Measurements from ENCODE around the gene FCHO2. TPM values are rescaled to one million over a fixed set of nuclear protein-coding genes. Genes with fewer than 3 reads are reported as not detected.

FCHO2 gene
- total RNA-seq, 1 donor, result 31.5 TPM

DNA sequence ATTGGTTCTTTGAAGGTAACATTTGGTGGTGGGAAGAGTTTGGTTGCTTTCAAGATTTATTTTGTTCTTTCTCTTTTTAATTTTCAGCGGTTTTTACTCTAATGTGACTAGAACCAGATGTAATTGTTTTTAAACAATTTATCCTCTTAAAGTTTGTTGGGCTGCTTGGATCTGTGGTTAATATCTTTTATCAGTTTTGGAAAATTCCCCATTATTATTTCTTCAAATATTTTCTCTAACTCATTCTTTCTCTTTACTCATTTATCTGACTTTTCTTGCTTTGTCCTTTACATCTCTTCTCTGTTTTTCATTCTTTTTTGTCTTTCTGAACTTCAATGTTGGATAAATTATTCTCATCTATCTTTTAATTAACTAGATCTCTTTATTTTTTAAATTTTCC is 29.9 kb downstream of the FCHO2 start:
- peaks cover 25% of the 10 kb centered on the region for H3K79me2 ChIP-seq (ENCODE audit: insufficient read depth, low read length)
- H4K20me1 ChIP-seq (ENCODE audit: insufficient read depth, low read length), result peaks cover 3% of the 10 kb centered on the region

DNA sequence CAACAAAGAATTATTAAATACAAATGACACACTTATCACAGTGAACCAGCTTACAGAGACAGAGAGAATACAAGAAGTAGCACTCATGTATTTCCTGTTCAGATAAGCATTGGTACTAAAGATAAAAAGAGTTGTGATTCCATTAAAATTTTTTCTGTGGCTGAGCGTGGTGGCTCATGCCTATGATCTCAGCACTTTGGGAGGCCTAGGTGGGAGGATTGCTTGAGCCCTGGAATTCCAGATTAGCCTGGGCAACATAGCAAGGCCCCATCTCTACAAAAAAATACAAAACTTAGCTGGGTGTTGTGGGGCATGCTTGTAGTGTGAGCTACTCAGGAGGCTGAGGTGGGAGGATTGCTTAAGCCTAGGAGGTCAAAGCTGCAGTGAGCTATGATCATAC is 32.9 kb downstream of the FCHO2 start:
- Histone ChIP-seq H3K27ac (ENCODE audit: low read depth, low read length) (no peak overlapping the region), H2AFZ (ENCODE audit: low read length) (no peak overlapping the region), H3K4me1 (ENCODE audit: insufficient read depth, low read length) (no peaks in the 10 kb centered on the region), H3K36me3 (ENCODE audit: insufficient read depth, low read length) (no peaks in the 10 kb centered on the region), H3K27me3 (ENCODE audit: insufficient read depth, low read length) (no peaks in the 10 kb centered on the region), H3K9me3 (ENCODE audit: low read depth, low read length) (no peaks in the 10 kb centered on the region), H3K4me3 (ENCODE audit: insufficient read depth, low read length) (no peak overlapping the region), H4K20me1 (ENCODE audit: insufficient read depth, low read length) (no peaks in the 10 kb centered on the region), H3K4me2 (ENCODE audit: insufficient read depth, low read length) (no peak overlapping the region), H3K79me2 (ENCODE audit: insufficient read depth, low read length) (peaks cover 11% of the 10 kb centered on the region)
- TF ChIP-seq, protein P1, sequence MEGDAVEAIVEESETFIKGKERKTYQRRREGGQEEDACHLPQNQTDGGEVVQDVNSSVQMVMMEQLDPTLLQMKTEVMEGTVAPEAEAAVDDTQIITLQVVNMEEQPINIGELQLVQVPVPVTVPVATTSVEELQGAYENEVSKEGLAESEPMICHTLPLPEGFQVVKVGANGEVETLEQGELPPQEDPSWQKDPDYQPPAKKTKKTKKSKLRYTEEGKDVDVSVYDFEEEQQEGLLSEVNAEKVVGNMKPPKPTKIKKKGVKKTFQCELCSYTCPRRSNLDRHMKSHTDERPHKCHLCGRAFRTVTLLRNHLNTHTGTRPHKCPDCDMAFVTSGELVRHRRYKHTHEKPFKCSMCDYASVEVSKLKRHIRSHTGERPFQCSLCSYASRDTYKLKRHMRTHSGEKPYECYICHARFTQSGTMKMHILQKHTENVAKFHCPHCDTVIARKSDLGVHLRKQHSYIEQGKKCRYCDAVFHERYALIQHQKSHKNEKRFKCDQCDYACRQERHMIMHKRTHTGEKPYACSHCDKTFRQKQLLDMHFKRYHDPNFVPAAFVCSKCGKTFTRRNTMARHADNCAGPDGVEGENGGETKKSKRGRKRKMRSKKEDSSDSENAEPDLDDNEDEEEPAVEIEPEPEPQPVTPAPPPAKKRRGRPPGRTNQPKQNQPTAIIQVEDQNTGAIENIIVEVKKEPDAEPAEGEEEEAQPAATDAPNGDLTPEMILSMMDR (IDR thresholded peaks at IDR 0.05; ENCODE audit: extremely low read depth, low read depth, low read length), result no peak
- no peak for DNase-seq (ENCODE audit: insufficient read length, low spot score, missing footprints)

More for the DNA sequence above, 29.9 kb downstream of the FCHO2 start:
- Histone ChIP-seq H3K4me1 (ENCODE audit: insufficient read depth, low read length) (no peaks in the 10 kb centered on the region), H3K4me3 (ENCODE audit: insufficient read depth, low read length) (no peak overlapping the region), H3K27ac (ENCODE audit: low read depth, low read length) (no peak overlapping the region), H3K4me2 (ENCODE audit: insufficient read depth, low read length) (no peak overlapping the region), H3K36me3 (ENCODE audit: insufficient read depth, low read length) (no peaks in the 10 kb centered on the region), H3K9me3 (ENCODE audit: low read depth, low read length) (no peaks in the 10 kb centered on the region), H2AFZ (ENCODE audit: low read length) (no peak overlapping the region), H3K27me3 (ENCODE audit: insufficient read depth, low read length) (no peaks in the 10 kb centered on the region)
- TF ChIP-seq, protein P1 (IDR thresholded peaks at IDR 0.05; ENCODE audit: extremely low read depth, low read depth, low read length), result no peak
- no peak for DNase-seq (ENCODE audit: insufficient read length, low spot score, missing footprints)

DNA sequence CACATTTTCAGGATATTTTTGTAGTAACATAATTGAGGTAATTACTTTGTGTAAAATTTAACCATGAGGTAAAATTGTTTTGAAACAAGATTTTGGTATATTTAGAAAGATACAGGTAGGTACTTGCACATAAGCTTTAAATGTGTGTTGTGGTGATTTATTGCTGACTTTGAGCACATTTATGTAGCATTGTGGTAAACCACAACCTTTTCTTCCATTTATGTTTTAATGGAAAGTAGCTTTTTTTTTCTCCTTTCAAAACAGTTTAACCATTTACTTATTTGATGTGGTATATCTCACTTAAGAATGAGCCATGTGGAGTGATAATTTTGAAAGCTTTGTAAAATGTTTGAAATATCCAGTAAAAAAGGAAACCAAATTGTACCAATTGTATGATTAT is 35.6 kb downstream of the FCHO2 start:
- Histone ChIP-seq H3K4me2 (ENCODE audit: insufficient read depth, low read length) (no peak overlapping the region), H2AFZ (ENCODE audit: low read length) (no peak overlapping the region), H3K79me2 (ENCODE audit: insufficient read depth, low read length) (peaks cover 4% of the 10 kb centered on the region), H3K36me3 (ENCODE audit: insufficient read depth, low read length) (no peaks in the 10 kb centered on the region), H4K20me1 (ENCODE audit: insufficient read depth, low read length) (no peaks in the 10 kb centered on the region), H3K4me3 (ENCODE audit: insufficient read depth, low read length) (no peak overlapping the region), H3K9me3 (ENCODE audit: low read depth, low read length) (no peaks in the 10 kb centered on the region), H3K27ac (ENCODE audit: low read depth, low read length) (no peak overlapping the region), H3K27me3 (ENCODE audit: insufficient read depth, low read length) (no peaks in the 10 kb centered on the region), H3K4me1 (ENCODE audit: insufficient read depth, low read length) (no peaks in the 10 kb centered on the region)
- DNase-seq (ENCODE audit: insufficient read length, low spot score, missing footprints), result no peak
- TF ChIP-seq, protein P1 (IDR thresholded peaks at IDR 0.05; ENCODE audit: extremely low read depth, low read depth, low read length), result no peak

DNA sequence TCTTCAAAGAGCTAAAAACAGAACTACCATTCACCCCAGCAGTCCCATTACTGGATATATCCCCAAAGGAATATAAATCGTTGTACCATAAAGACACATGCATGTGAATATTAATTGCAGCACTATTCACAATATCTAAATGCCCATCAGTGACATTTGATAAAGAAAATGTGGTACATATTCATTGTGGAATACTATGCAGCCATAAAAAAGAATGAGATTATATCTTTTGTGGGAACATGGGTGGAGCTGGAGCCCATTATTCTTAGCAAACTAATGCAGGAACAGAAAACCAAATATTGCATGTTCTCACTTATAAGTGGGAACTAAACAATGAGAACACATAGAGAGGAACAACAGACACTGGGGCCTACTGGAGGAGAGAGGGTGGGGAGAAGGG is 38.7 kb downstream of the FCHO2 start:
- no peaks in the 10 kb centered on the region for H3K4me1 ChIP-seq (ENCODE audit: insufficient read depth, low read length)
- peaks cover 3% of the 10 kb centered on the region for H3K36me3 ChIP-seq (ENCODE audit: insufficient read depth, low read length)
- no peak overlapping the region for H3K4me2 ChIP-seq (ENCODE audit: insufficient read depth, low read length)
- no peaks in the 10 kb centered on the region for H4K20me1 ChIP-seq (ENCODE audit: insufficient read depth, low read length)
- no peak for DNase-seq (ENCODE audit: insufficient read length, low spot score, missing footprints)
- TF ChIP-seq, protein P1 (IDR thresholded peaks at IDR 0.05; ENCODE audit: extremely low read depth, low read depth, low read length), result no peak
- no peak overlapping the region for H2AFZ ChIP-seq (ENCODE audit: low read length)
- H3K9me3 ChIP-seq (ENCODE audit: low read depth, low read length), result no peaks in the 10 kb centered on the region
- H3K4me3 ChIP-seq (ENCODE audit: insufficient read depth, low read length), result no peak overlapping the region
- no peaks in the 10 kb centered on the region for H3K27me3 ChIP-seq (ENCODE audit: insufficient read depth, low read length)
- no peak overlapping the region for H3K27ac ChIP-seq (ENCODE audit: low read depth, low read length)
- H3K79me2 ChIP-seq (ENCODE audit: insufficient read depth, low read length), result no peaks in the 10 kb centered on the region
